AG20443 (cell line): Measurements from ENCODE around the gene MTRR.

Experiments used
- DNase-seq: peaks from one replicate; pipeline ENCODE4 v3.0.0; 2012; ENCODE audit warnings: low spot score, mixed read lengths

The MTRR gene

DNA sequence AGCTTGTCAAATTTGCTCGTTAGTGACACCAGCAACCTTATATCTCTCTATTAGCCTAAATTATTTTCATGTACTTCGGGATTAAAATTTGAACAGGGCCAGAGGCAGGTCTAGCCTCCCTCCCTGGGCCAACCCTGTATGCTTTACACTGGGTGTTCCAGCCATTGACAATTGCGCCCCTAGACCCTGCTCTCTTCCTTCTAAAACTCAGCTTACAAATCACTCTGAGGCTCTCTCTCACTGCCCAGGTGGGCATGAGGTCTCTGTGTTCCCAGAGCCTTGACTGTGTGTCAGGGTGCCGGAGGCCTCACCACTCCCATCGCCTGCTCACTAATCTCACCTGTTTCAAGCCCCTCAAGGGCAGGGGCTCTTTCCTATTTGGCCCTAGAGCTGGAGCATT, 11.6 kb upstream of the MTRR start:
- no peak for DNase-seq

GRCh38 chr5:7857926-7858632, 10.9 kb upstream of the MTRR start:
- no peak for DNase-seq

DNA sequence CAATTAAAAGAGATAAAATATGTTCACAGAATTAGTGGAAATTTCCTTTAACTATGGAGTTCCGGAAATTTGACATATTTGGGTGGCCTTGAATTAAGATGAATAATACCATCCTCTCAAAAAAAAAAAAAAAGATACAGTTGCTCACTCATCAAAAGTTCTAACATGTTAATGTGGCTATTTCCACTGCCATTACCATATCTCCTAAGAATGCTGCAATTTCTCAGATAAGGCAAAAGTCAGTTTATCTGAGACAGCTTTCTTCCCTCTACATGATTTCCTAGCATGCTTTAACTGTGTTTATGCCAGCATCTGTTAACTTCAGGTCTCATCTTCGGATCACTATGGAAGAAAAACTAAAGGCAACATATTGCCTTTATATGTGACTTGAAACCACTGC, 2.8 kb upstream of the MTRR start:
- no peak for DNase-seq

- no peak for DNase-seq
Observed at GRCh38 chr5:7867260-7867659, 1.7 kb upstream of the MTRR start.

- no peak for DNase-seq
Observed at GRCh38 chr5:7868427-7868772, 548 bp upstream of the MTRR start.

DNA sequence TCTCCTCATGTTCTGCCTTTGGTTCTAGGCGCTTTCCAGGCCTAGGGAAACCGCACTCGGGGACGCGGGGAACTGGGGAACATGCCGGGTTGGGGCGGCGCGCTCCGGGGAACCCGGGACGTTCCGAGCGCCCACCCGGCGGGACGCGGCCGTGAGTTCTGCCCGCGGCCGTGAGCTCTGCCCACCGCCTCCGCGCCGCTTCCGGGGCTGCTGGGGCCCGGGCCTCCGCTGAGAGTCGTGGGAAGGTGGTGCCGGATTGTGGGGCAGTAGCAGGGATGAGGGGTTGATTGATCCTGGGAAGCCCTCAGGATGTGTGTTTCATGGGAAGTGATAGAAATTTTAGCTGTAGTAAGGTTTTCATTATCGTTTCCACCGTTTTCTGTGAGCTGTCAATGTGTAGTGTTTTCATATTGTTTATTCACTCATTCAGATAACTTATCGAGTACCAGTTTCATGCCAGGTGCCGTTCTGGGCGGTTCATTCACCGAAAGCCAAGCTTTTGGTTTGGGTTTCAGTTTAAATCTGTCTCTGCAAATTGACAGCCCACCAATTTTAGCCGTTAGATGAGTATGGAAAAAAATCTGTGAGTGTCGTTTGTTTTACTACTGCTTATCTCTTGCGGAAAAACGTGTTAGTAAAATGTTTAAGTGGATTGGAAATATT, 657 bp downstream of the MTRR start:
- peak; percentile 49 for DNase-seq

- no peak for DNase-seq
Observed at GRCh38 chr5:7871653-7872052, 2.7 kb downstream of the MTRR start.

- DNase-seq = no peak
Observed at GRCh38 chr5:7872517-7873130, 3.7 kb downstream of the MTRR start.

DNA sequence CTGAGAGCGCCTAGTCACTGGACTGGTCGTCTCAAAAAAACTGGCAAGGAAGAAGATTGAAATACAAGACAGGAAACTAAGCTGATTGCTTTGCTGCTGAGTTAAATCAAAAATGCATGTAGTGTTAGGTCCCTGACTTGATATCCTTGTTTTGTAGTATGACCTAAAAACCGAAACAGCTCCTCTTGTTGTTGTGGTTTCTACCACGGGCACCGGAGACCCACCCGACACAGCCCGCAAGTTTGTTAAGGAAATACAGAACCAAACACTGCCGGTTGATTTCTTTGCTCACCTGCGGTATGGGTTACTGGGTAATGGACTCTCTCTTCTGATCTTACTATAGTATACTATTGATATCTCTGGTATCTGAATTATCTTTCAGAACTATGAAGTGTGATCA, 4.3 kb downstream of the MTRR start:
- DNase-seq = no peak

GRCh38 chr5:7874639-7875038, 5.7 kb downstream of the MTRR start:
- no peak for DNase-seq

DNA sequence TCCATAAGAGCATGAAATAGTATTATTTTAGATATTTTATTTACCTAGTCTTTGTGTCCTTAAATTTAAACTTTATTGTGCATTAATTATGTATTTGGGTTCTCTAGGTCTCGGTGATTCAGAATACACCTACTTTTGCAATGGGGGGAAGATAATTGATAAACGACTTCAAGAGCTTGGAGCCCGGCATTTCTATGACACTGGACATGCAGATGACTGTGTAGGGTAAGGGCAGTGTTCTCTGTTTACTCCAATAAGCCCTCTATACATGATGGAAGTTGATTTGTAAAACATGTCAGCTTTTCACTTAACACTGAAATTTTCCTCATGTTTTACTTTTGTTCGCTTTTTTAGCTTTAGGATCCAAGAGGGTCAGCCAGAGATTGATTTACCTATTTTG, 6.2 kb downstream of the MTRR start:
- DNase-seq = no peak

DNA sequence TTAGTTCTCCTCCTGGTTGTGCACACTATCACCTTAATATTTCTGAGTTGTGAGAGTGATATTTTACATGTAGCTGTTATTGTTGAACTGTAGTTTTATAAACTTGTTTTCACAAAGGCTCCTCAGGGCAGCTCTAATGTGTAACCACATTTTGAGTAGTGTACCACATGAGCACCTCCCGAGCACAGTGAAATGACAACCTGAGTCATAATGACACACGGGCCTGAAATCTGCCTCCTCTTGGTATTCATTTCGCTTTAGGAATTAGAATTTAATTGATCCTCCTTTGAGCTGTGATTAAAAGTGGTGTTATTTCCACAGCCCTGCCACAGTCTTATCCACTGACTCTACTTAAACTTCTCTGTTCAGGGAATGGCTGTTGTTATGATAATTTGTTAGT, 7.9 kb downstream of the MTRR start:
- peak; percentile 65 for DNase-seq

DNA sequence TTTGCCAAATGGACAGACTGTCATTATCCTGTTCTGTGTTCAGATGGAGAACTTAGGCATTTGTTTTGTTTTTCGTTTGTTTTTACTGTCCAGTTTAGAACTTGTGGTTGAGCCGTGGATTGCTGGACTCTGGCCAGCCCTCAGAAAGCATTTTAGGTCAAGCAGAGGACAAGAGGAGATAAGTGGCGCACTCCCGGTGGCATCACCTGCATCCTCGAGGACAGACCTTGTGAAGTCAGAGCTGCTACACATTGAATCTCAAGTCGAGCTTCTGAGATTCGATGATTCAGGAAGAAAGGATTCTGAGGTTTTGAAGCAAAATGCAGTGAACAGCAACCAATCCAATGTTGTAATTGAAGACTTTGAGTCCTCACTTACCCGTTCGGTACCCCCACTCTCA, 8.9 kb downstream of the MTRR start:
- DNase-seq = no peak

- peak; percentile 42 for DNase-seq
Observed at GRCh38 chr5:7878381-7878873, 9.5 kb downstream of the MTRR start.

DNA sequence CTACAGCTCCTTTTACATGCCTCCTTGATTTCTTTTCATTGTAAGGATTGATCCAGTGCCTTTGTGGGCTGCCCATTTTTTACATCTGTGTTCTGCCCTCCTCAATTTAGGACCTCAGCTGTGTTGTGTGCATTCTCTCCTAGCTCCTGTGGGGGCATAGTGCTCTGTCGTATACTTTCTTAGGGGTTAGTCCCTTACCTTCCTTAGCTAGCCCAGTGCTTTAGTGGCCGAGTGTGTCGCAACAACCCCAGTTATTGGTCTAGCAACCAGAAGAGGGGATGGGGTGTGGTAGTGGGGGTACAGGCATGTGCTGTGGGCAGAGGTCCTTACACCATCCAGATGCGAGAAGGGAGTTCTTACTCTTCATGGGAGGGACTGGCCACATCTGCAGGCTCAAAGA, 12.1 kb downstream of the MTRR start:
- DNase-seq = no peak

DNA sequence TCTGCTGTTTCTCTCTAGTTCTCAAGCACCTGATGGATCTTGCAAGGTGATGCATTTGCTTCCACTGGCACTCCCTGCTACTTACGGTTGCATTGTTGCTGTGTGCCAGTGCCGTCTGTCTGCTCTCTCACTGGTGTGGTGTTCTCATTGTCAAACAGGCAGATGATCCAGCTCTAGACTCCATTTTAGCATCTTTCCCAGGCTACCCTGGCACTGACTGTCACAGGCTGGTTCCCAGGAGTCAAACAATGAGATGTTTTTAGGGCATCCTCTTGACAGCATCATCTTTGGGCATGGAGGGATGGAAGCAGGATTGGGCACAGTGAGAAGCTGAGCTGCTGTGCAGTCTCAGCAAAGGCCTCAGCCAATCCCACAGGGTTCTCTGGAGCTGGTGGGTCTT, 12.9 kb downstream of the MTRR start:
- DNase-seq = no peak

GRCh38 chr5:7882926-7883325, 14.0 kb downstream of the MTRR start:
- DNase-seq = no peak

- DNase-seq = peak; percentile 17
Observed at GRCh38 chr5:7884491-7885267, 15.7 kb downstream of the MTRR start.

- DNase-seq = peak; percentile 58
Observed at GRCh38 chr5:7886849-7887475, 18.0 kb downstream of the MTRR start.

DNA sequence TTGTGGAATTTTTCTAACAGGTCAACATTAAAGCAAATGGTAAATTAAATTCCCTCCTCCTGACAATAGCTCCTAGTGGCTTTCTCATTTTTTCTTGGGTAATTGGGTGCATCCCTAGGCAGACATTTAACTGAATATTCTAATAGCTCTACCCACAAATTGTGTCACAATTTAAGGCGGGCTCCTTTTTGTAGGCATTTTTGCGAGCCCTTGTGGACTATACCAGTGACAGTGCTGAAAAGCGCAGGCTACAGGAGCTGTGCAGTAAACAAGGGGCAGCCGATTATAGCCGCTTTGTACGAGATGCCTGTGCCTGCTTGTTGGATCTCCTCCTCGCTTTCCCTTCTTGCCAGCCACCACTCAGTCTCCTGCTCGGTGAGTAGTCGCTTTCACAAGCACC, 20.0 kb downstream of the MTRR start:
- DNase-seq = no peak

- DNase-seq = no peak
Observed at GRCh38 chr5:7894439-7894838, 25.5 kb downstream of the MTRR start.

GRCh38 chr5:7894860-7895259, 25.9 kb downstream of the MTRR start:
- DNase-seq = no peak
